ENCODE data around the gene SMARCAD1.

SMARCAD1 gene

GRCh38 chr4:94207469-94208224, at the start of gene SMARCAD1:
Gene SMARCAD1, plus strand, starts transcription at chr4:94207865. Its CDS starts 530 bp downstream, at chr4:94208395.
- peak; percentile 89 for DNase-seq (ENCODE audit: low read depth)

- no peak for DNase-seq (ENCODE audit: low read depth)
These were observed 48.8 kb upstream of the SMARCAD1 start for GRCh38 chr4:94158883-94159282.

- DNase-seq (ENCODE audit: low read depth), result no peak
These were observed 47.9 kb upstream of the SMARCAD1 start for GRCh38 chr4:94159790-94160189.

- DNase-seq (ENCODE audit: low read depth), result no peak
These were observed 46.9 kb upstream of the SMARCAD1 start for GRCh38 chr4:94160774-94161173.

GRCh38 chr4:94165256-94165655, 42.4 kb upstream of the SMARCAD1 start:
- DNase-seq (ENCODE audit: low read depth), result no peak

DNA sequence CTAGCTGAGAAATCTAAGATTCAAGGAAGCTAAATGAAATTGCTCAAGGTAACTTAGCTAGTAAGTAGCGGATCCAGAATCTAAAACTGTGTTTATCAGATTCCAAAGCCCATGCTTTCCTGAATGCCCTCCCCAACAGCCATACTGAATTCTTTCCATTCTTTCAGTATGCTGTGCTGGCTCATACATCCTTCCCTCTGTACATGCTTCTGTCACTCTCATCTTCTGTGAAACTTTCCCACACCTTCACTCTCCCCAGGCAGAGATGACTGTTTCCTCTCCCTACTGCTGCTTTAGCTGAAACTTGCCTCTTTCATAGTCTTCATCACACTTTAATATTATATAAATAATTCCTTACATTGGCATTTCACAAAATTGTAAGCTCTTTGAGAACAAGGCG, 39.3 kb upstream of the SMARCAD1 start:
- DNase-seq (ENCODE audit: low read depth), result no peak

DNA sequence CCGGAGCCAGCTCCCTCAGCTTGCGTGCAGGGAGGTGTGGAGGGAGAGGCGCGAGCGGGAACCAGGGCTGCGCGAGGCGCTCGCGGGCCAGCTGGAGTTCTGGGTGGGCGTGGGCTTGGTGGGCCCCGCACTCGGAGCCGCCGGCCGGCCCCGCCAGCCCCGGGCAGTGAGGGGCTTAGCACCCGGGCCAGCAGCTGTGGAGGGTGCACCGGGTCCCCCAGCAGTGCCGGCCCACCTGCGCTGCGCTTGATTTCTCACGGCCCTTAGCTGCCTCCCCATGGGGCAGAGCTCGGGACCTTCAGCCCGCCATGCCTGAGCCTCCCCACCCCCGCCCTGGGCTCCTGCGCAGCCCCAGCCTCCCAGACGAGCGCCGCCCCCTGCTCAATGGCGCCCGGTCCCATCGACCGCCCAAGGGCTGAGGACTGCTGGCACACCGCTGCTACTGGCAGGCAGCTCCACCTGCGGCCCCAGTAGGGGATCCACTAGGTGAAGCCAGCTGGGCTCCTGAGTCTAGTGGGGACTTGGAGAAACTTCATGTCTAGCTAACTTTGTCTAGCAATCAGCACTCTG, 37.8 kb upstream of the SMARCAD1 start:
- no peak for DNase-seq (ENCODE audit: low read depth)

DNA sequence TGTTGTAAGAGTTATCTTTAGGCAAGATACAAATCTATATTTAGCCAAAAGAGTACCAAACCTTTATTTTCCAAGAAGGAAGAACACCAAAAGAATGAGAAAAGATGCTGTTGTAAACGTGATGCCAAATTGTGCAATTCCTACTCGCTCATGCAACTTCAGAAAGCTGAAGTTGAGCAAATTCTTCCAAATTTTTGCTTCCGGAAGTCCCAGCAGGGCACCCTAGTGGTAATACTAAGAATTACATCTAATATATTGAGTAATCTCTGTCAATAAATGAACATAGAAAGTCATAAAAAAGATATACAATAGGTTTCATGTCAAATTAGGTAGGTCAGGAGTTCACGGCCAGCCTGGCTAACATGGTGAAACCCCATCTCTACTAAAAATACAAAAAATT, 36.0 kb upstream of the SMARCAD1 start:
- no peak for DNase-seq (ENCODE audit: low read depth)

- no peak for DNase-seq (ENCODE audit: low read depth)
These were observed 32.0 kb upstream of the SMARCAD1 start for GRCh38 chr4:94175553-94176261.

DNA sequence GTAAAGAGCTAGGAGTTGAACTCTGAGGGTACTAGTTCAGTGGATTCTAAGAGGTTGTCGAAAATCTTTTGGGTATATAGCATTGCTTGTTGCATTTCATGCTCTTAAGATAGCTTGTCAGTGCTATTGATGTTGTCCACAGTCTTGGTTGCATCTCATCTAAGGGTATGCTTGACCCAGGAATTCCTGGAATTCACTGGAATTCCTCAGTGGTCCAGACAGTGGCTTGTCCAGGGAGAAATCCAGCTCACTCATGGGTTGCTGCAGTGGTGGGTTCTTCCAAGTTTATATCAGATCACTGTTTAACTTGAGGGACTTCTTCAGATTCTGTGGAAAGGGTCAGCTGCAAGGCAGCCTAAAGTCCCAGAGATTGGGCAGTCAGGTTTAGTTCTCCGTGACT, 29.8 kb upstream of the SMARCAD1 start:
- no peak for DNase-seq (ENCODE audit: low read depth)

GRCh38 chr4:94181815-94182214, 25.9 kb upstream of the SMARCAD1 start:
- no peak for DNase-seq (ENCODE audit: low read depth)

- no peak for DNase-seq (ENCODE audit: low read depth)
These were observed 4.9 kb upstream of the SMARCAD1 start for GRCh38 chr4:94202769-94203168.

GRCh38 chr4:94208266-94208665, 601 bp downstream of the SMARCAD1 start:
- DNase-seq (ENCODE audit: low read depth), result no peak

GRCh38 chr4:94208918-94209317, 1.3 kb downstream of the SMARCAD1 start:
- no peak for DNase-seq (ENCODE audit: low read depth)

GRCh38 chr4:94211861-94212260, 4.2 kb downstream of the SMARCAD1 start:
- DNase-seq (ENCODE audit: low read depth), result no peak

- DNase-seq (ENCODE audit: low read depth), result no peak
These were observed 7.1 kb downstream of the SMARCAD1 start for GRCh38 chr4:94214703-94215319.

- no peak for DNase-seq (ENCODE audit: low read depth)
These were observed 8.7 kb downstream of the SMARCAD1 start for GRCh38 chr4:94216394-94216793.

GRCh38 chr4:94219402-94219801, 11.7 kb downstream of the SMARCAD1 start:
- DNase-seq (ENCODE audit: low read depth), result no peak

- DNase-seq (ENCODE audit: low read depth), result no peak
These were observed 14.3 kb downstream of the SMARCAD1 start for GRCh38 chr4:94221916-94222315.

DNA sequence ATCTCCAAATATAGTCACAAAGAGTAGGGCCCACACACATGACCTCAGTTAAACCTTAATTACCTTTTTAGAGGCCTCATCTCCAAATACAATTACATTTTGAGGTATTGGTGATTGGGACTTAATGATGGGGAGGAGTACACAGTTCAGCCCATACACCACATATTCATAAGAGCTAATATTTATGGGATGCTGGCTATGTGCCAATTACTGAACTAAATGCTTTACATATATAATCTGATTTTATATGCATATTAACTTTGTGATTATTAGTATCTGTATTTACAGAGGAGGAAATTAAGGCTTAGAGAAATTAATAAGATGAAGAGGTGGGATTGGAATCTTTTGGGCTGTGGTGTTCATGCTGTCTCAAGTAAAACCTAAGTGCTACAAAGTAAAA, 17.8 kb downstream of the SMARCAD1 start:
- no peak for DNase-seq (ENCODE audit: low read depth)

DNA sequence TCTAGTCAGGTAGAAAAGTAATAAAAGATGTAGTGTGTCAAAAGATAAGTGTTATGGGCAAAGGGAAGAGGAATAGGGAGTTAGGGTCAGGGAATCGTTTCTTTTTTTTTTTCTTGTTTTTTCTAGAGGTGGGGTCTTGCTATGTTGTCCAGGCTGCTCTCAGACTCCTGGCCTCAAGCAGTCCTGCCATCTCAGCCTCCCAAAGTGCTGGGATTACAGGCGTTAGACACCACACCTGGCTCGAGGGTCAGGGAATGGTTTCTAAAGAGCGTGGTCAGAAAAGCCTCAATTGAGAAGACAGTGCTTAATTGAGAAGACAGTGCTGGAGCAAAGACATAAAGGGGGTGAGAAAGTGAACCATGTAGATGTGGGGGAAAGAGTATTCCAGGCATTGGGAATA, 19.1 kb downstream of the SMARCAD1 start:
- no peak for DNase-seq (ENCODE audit: low read depth)

- no peak for DNase-seq (ENCODE audit: low read depth)
These were observed 21.0 kb downstream of the SMARCAD1 start for GRCh38 chr4:94228493-94229216.

Measured in GM04504 (cell line).